Measurements from ENCODE around the gene ABCG8.

The ABCG8 gene

DNA sequence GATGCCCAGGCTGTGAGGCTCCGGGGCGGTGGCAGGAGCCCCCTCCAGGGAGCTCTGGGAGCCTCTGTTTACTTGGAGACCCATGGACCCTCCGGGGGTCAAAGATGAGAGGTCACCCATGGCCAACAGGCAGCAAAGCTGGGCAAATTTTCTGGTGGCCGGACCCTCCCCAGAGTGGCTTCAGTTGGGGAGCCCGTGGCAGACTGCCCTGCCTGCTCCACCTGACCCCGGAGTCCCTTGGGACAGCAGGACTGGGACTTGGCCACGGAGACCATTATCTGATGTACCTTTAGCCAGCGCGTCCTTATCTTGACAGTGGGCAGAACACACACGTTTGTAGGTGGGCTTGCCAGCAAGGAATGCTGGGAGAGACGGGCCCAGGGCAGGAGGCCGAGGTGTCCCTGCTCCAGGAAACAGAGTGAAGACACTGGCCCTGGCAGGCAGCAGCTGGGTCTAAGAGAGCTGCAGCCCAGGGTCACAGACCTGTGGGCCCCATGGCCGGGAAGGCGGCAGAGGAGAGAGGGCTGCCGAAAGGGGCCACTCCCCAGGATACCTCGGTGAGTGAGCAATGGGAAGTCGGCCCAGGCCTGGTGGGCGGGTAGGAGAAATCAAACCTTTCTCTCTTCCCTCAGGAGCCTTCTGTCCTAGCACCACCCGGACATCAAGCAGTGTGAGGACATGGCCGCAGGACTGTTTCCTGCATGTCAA lies at the start of gene ABCG8, which contains the start of gene ABCG5:
TSS of gene ABCG8 (plus strand) at position 412 of the 708 bp plus-strand sequence. CDS start at position 495, 83 bp downstream.
TSS of gene ABCG5 (minus strand) at position 280 of the 708 bp plus-strand sequence. CDS start at position 120, 160 bp downstream.
- DNase-seq (ENCODE audit: low spot score): no peak

- DNase-seq (ENCODE audit: low spot score): no peak
Measured at GRCh38 chr2:43790147-43790546, 48.6 kb upstream of the ABCG8 start.

DNA sequence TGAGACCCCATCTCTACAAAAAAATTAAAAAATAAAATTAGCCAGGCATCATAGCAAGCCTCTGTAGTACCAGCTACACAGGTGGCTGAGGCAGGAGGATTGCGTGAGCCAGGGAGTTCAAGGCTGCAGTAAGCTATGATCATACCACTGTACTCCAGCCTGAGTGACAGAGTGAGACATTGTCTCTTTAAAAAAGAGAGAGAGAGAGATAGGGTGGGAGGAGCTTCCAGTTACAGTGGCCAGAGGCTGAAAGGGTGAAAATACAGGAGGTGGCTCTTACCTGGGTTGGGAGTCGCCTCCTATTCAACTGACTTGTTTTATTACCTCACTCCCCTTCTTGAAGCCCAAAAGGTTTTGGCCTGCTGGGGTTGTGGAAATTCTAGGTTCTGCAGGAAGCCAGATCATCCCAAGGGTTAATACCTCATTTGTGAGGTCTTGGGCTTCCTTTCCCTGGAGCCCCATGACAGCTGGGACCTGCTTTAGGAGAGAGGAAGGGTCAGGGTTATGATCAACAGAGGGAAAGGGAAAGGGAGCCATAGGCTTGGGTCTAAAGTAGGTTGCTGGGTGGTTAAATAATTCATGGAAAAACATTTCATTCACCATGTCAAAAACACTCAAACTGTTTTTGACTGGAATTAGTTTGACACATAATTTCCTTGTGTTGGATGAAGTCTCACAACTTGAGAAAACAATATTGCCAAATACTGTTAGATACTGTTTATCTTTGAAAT lies 47.6 kb upstream of the ABCG8 start:
- DNase-seq (ENCODE audit: low spot score): no peak

- DNase-seq (ENCODE audit: low spot score): no peak
Measured at GRCh38 chr2:43792653-43793052, 46.1 kb upstream of the ABCG8 start.

- no peak for DNase-seq (ENCODE audit: low spot score)
Measured at GRCh38 chr2:43794956-43795355, 43.8 kb upstream of the ABCG8 start.

DNA sequence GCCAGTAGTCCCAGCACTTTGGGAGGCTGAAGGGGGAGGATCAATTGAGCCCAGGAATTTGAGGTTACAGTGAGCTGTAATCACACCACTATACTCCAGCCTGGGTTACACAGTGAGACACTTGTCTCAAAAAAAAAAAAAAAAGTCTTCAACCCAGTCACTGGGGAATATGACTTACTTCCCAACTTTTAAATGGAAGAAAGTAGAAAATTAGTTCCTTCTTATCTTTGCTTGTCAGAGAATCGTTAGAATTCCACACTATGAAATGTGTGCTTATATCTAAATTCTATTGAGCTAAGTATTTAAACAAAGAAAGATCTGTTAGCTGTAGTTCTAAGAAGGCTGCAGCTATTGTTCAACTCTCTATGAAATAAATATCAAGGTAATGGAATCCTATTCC lies 42.6 kb upstream of the ABCG8 start:
- no peak for DNase-seq (ENCODE audit: low spot score)

GRCh38 chr2:43798300-43798699 lies 40.5 kb upstream of the ABCG8 start:
- DNase-seq (ENCODE audit: low spot score): no peak

- DNase-seq (ENCODE audit: low spot score): no peak
Measured at GRCh38 chr2:43800894-43801293, 37.9 kb upstream of the ABCG8 start.

GRCh38 chr2:43802135-43802534 lies 36.6 kb upstream of the ABCG8 start:
- no peak for DNase-seq (ENCODE audit: low spot score)

DNA sequence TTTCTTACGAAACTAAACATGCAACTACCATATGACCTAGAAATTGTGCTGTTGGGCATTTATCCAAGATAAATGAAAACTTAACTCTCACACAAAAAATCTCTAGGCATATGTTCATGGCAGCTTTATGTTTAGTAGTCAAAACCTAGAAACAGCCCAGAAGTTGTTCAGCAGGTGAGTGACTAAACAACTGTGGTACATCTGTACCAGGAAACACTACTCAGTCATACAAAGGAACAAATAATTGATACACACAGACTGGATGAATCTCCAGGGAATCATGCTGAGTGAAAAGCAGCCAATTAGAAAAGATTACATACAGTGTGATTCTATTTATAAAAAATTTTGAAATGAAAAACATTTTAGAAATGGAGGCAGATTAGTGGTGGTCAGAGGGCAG lies 35.7 kb upstream of the ABCG8 start:
- DNase-seq (ENCODE audit: low spot score): no peak

- DNase-seq (ENCODE audit: low spot score): no peak
Measured at GRCh38 chr2:43806719-43807031, 32.1 kb upstream of the ABCG8 start.

GRCh38 chr2:43810452-43810851 lies 28.3 kb upstream of the ABCG8 start:
- no peak for DNase-seq (ENCODE audit: low spot score)

- DNase-seq (ENCODE audit: low spot score): no peak
Measured at GRCh38 chr2:43810888-43811287, 27.9 kb upstream of the ABCG8 start.

- no peak for DNase-seq (ENCODE audit: low spot score)
Measured at GRCh38 chr2:43812006-43812405, 26.8 kb upstream of the ABCG8 start.

GRCh38 chr2:43812947-43813346 lies 25.8 kb upstream of the ABCG8 start:
- DNase-seq (ENCODE audit: low spot score): no peak

- DNase-seq (ENCODE audit: low spot score): no peak
Measured at GRCh38 chr2:43814711-43815110, 24.1 kb upstream of the ABCG8 start.

DNA sequence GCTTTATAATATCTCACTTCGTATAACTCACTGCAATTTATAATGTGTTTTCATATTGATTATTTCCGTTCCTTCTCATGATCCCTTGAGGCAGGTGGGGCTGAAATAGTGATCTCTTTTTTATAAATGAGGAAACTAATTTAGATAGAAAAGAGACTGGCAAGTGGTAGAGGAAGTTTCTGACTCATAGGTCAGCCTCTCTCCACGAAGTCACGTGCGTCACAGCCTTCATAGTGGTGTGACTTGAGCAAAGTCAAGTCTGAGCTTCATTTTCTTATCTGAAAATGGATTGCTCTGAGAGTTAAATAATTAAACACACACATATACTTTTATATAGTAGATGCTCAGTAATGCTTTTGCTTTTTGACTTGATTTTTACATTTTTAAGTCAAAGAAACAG lies 20.0 kb upstream of the ABCG8 start:
- no peak for DNase-seq (ENCODE audit: low spot score)

GRCh38 chr2:43819491-43820163 lies 19.1 kb upstream of the ABCG8 start:
- DNase-seq (ENCODE audit: low spot score): no peak

DNA sequence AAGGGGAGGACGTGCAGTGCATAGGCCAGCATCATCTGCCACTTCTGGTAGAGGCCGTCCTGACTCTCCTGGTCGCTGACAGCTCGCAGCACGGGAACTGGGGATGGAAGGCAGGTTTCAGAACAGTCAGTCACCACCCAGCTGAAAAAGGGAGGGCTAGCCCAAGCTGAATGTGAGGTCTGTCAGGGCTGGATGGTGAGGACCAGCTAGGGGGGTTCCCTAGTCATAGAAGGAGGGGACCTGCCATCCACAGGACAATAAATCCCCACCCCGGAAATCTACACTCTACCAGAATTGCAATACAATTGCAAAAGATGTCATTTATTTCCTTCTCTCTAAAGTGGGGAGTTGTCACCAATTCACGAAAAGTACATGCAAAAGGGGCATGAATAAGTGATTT lies 15.9 kb upstream of the ABCG8 start:
- no peak for DNase-seq (ENCODE audit: low spot score)

DNA sequence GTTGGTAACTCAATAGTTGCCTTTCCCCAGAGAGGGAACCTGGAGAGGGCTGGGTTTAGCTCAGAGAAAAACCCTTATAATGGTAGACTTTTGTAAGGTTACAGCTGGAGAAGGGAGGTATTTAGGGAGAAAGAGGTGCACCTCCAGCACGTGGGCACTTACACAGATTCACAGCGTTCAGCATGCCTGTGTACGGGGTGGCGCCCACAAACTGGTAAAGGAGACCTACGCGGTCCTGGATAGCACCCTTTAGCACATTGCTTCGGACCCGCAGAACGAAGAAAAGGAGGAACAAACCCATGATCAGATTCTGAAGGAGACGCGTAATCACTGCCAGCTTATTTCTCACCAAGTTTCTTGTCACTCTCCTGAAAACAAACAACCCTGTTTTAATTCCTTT lies 15.0 kb upstream of the ABCG8 start:
- no peak for DNase-seq (ENCODE audit: low spot score)

DNA sequence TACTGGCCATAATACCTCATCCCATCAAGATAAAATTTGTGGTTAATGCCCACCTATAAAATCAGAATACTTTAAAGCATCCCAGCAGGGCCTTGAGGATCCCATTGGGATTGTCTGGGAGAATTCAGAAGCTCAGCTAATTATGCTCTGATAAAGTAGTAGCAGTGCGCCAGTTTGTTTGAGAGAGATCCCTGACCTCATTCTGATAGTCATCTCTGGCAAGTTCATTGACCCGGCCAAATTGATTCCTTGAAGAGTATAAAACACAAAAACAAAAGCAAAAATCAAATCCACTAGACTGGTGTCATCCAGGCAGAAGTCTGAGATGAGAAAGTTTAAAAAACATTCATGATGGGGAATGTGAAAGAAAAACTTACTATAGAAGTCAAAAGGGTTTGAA lies 14.3 kb upstream of the ABCG8 start:
- DNase-seq (ENCODE audit: low spot score): no peak

DNA sequence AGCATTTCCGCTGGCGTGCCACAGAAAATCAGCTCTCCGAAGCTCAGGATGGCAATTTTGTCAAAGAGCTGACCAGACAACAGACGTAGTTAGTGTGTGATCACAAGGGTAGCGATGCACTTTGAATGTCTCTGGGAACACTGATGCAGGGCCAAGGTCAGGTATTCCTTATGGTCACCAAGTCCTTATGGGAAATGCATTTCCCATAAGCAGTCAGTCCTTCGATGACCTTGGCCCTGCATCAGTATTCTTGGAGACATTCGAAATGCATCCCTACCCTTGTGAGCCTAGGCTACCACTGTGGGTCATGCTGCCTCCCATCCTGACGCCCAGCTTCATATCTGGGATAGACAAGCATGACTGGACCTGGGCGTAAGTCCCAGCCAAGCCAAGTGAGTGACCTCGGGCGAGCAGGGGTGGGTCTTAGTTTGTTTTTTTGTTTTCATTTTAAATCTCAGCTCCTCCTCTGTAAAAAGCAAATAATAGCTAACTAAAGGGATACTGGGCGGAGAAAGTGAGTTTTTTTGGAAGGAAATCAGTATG lies 13.7 kb upstream of the ABCG8 start:
- DNase-seq (ENCODE audit: low spot score): no peak

DNA sequence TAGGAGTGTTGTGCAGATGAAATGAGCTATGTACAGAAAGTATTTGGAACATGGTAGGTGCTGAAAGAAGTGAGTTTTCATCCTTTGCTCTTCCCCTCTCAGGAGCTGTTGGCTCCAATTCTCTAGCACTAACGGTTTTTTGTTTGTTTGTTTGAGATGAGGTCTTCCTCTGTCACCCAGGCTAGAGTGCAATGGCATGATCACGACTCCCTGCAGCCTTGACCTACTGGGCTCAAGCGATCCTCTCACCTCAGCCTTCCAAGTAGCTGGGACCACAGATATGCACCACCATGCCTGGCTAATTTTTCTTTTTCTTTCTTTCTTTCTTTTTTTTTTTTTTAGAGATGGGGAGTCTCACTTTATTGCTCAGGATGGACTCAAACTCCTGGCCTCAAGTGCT lies 12.9 kb upstream of the ABCG8 start:
- DNase-seq (ENCODE audit: low spot score): no peak
